ENCODE measurements around the gene SKI. TPM values are rescaled to one million over a fixed set of nuclear protein-coding genes. Genes with fewer than 3 reads are reported as not detected.

SKI gene
- polyA plus RNA-seq, 3 donors = 0.20 to 6.6 (median 0.25) TPM

GRCh38 chr1:2269193-2269921 is 41.2 kb downstream of the SKI start:
- Mint-ChIP-seq H3K4me3 (no peak overlapping the region), H3K9me3 (no peaks in the 10 kb centered on the region), H3K4me1 (peaks cover 21% of the 10 kb centered on the region), H3K27ac (no peak overlapping the region), H3K27me3 (ENCODE audit: low read depth in 3 of 3) (no peaks in the 10 kb centered on the region), H3K36me3 (peaks cover 17 to 19% of the 10 kb centered on the region in 2 donors)
- H3K4me1 ChIP-seq (ENCODE audit: control insufficient read depth in 1 of 2, insufficient read depth in 2 of 2, low read length in 2 of 2) = peaks cover 4 to 11% of the 10 kb centered on the region in 2 donors
- DNase-seq = no peak
- intact Hi-C loops (cut with micrococcal nuclease) = no loop called here
- H3K4me2 ChIP-seq (replicated peaks; ENCODE audit: extremely low read depth, low read length, poor library complexity, severe bottlenecking) = no peak overlapping the region
- no peak overlapping the region for H3K9ac ChIP-seq (ENCODE audit: insufficient read depth, low read length, poor library complexity, severe bottlenecking)
- H2AFZ ChIP-seq (ENCODE audit: insufficient read depth, low read depth, low read length, poor library complexity, severe bottlenecking) = no peak overlapping the region
- no peak for TF ChIP-seq CTCF (IDR thresholded peaks at IDR 0.05)
- H4K20me1 ChIP-seq (ENCODE audit: insufficient read depth, low read length) = peaks cover 100% of the 10 kb centered on the region
- no peak overlapping the region for H3K27ac ChIP-seq (ENCODE audit: low read depth in 1 of 2, low read length in 2 of 2)
- H3K36me3 ChIP-seq (replicated peaks in 1 of 2; ENCODE audit: control insufficient read depth in 1 of 2, insufficient read depth in 2 of 2, low read length in 2 of 2) = no peaks in the 10 kb centered on the region
- 96% methylated on average over 10 of the region's 28 CpGs for whole genome bisulfite sequencing (ENCODE audit: insufficient coverage)
- peaks cover 94% of the 10 kb centered on the region for H3K79me2 ChIP-seq (ENCODE audit: insufficient read depth, low read length)
- H3K27me3 ChIP-seq (ENCODE audit: control insufficient read depth in 2 of 2, insufficient read depth in 2 of 2, low read length in 2 of 2) = no peaks in the 10 kb centered on the region
- no peak overlapping the region for H3K4me3 ChIP-seq (replicated peaks in 1 of 3; ENCODE audit: low read depth in 2 of 3, low read length in 3 of 3)
- H3K9me3 ChIP-seq (replicated peaks in 1 of 2; ENCODE audit: control insufficient read depth in 1 of 2, insufficient read depth in 1 of 2, low read length in 2 of 2) = no peaks in the 10 kb centered on the region

GRCh38 chr1:2269922-2270259 is 41.8 kb downstream of the SKI start:
- Histone ChIP-seq H3K27ac (ENCODE audit: low read depth in 1 of 2, low read length in 2 of 2) (no peak overlapping the region), H3K36me3 (replicated peaks in 1 of 2; ENCODE audit: control insufficient read depth in 1 of 2, insufficient read depth in 2 of 2, low read length in 2 of 2) (no peaks in the 10 kb centered on the region), H3K9ac (ENCODE audit: insufficient read depth, low read length, poor library complexity, severe bottlenecking) (no peak overlapping the region), H3K4me3 (replicated peaks in 1 of 3; ENCODE audit: low read depth in 2 of 3, low read length in 3 of 3) (no peak overlapping the region), H4K20me1 (ENCODE audit: insufficient read depth, low read length) (peaks cover 100% of the 10 kb centered on the region), H2AFZ (ENCODE audit: insufficient read depth, low read depth, low read length, poor library complexity, severe bottlenecking) (no peak overlapping the region), H3K79me2 (ENCODE audit: insufficient read depth, low read length) (peaks cover 94% of the 10 kb centered on the region), H3K9me3 (replicated peaks in 1 of 2; ENCODE audit: control insufficient read depth in 1 of 2, insufficient read depth in 1 of 2, low read length in 2 of 2) (no peaks in the 10 kb centered on the region), H3K27me3 (ENCODE audit: control insufficient read depth in 2 of 2, insufficient read depth in 2 of 2, low read length in 2 of 2) (no peaks in the 10 kb centered on the region), H3K4me2 (replicated peaks; ENCODE audit: extremely low read depth, low read length, poor library complexity, severe bottlenecking) (no peak overlapping the region), H3K4me1 (ENCODE audit: control insufficient read depth in 1 of 2, insufficient read depth in 2 of 2, low read length in 2 of 2) (peaks cover 4 to 12% of the 10 kb centered on the region in 2 donors)
- no peak overlapping the region for H3K4me3 Mint-ChIP-seq
- no peak overlapping the region for H3K27ac Mint-ChIP-seq
- peaks cover 22% of the 10 kb centered on the region for H3K4me1 Mint-ChIP-seq
- H3K27me3 Mint-ChIP-seq (ENCODE audit: low read depth in 3 of 3) = no peaks in the 10 kb centered on the region
- WGBS (ENCODE audit: insufficient coverage) = over 99% methylated on average over 9 of the region's 13 CpGs
- TF ChIP-seq CTCF (IDR thresholded peaks at IDR 0.05) = no peak
- no peak for DNase-seq
- intact Hi-C loops (cut with micrococcal nuclease) = no loop called here
- no peaks in the 10 kb centered on the region for H3K9me3 Mint-ChIP-seq
- H3K36me3 Mint-ChIP-seq = peaks cover 17 to 21% of the 10 kb centered on the region in 2 donors

Measured in CD14-positive monocyte (primary cell).